BE2C (cell line): ENCODE measurements around the gene FMNL2. TPM values are rescaled to one million over a fixed set of nuclear protein-coding genes. Genes with fewer than 3 reads are reported as not detected.
A peak's percentile ranks its signal among the peaks of the same experiment; 100 is the strongest.

Experiments used
- DNase-seq: peaks from one replicate; pipeline ENCODE4 v3.0.0-alpha.2; 2020
- H3K27me3 ChIP-seq: fragments of 250-450 bp; sonication (Bioruptor Pico); 2 replicates; pipeline ENCODE4 v1.5.1; 2020; ENCODE audit warnings: mild to moderate bottlenecking
- H3K36me3 ChIP-seq: fragments of 250-450 bp; sonication (Bioruptor Pico); 2 replicates; pipeline ENCODE4 v1.5.1; 2020; ENCODE audit warnings: mild to moderate bottlenecking
- H3K4me1 ChIP-seq: fragments of 250-450 bp; sonication (Bioruptor Pico); 2 replicates; pipeline ENCODE4 v1.5.1; 2020
- H3K4me3 ChIP-seq: 2 replicates; pipeline ENCODE4 v1.5.1; 2011; ENCODE audit warnings: low read depth, low read length
- H3K9me3 ChIP-seq: fragments of 250-450 bp; sonication (Bioruptor Pico); 2 replicates; pipeline ENCODE4 v1.5.1; 2020
- CTCF ChIP-seq: IDR thresholded peaks from 2 replicates; pipeline ENCODE4 v1.5.1; 2012; ENCODE audit warnings: mild to moderate bottlenecking, low read depth, low read length
- polyA plus RNA-seq: library from polyadenylated mRNA; unstranded; fragments of >200 nt; gene quantifications from one replicate; pipeline ENCODE4 v1.2.1, GENCODE V29; 2012; ENCODE audit warnings: low read depth, missing spikeins; ENCODE audit not compliant: insufficient read length, insufficient read depth

The FMNL2 gene
- 2.9 TPM for polyA plus RNA-seq

GRCh38 chr2:152335016-152335725 lies at the start of gene FMNL2:
FMNL2 (plus strand) TSS chr2:152335174.
- no peak for TF ChIP-seq CTCF
- H3K27me3 ChIP-seq: no peaks in the 10 kb centered on the region
- H3K36me3 ChIP-seq: no peaks in the 10 kb centered on the region
- H3K9me3 ChIP-seq: no peaks in the 10 kb centered on the region
- peak; percentile 80 for DNase-seq
- H3K4me3 ChIP-seq: peak within 1 kb of the TSS; percentile 65
- H3K4me1 ChIP-seq: no peaks in the 10 kb centered on the region

DNA sequence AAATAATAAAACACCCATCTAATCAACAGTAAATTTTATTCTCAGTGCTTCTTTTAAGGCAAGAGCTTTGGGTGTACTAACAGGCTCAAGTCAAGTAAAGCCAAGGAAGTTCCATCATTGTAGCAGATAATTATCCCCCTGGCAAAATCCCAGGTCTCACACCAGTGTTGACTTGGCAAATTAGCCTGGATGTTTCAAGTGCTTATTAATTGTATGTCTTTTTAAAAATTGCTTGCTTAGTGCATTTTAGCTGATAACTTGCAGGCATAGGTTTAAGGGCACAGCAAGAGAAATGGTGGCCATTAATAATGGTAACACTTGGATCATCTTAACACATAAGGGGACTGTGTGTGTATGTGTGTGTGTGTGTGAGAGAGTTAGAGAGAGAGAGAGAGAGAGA lies 42.0 kb upstream of the FMNL2 start:
- DNase-seq: no peak
- H3K4me1 ChIP-seq: no peaks in the 10 kb centered on the region
- no peaks in the 10 kb centered on the region for H3K36me3 ChIP-seq
- TF ChIP-seq CTCF: no peak
- no peaks in the 10 kb centered on the region for H3K27me3 ChIP-seq
- no peaks in the 10 kb centered on the region for H3K9me3 ChIP-seq
- no peak overlapping the region for H3K4me3 ChIP-seq

DNA sequence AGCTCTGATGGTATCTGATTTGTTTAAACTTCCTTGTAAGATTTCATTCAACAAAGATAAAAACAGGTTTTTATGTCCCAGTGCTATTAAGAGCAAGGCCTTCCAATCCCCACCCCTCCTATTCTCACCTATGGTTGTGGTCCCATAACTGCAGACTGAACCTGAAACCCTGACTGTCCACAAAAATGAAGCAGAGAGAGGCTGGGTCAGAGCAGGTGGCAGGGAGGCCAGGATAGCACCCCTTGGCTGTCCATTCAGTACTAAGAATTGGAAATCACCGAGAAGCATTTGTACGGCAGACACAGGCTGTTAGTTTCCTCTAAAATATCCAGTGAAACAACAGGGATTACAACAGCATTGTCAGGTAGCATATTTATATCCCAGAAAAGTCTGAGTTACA lies 37.3 kb upstream of the FMNL2 start:
- Histone ChIP-seq H3K4me1 (no peaks in the 10 kb centered on the region), H3K36me3 (no peaks in the 10 kb centered on the region), H3K4me3 (no peak overlapping the region), H3K9me3 (no peaks in the 10 kb centered on the region), H3K27me3 (no peaks in the 10 kb centered on the region)
- TF ChIP-seq CTCF: no peak
- no peak for DNase-seq

GRCh38 chr2:152298754-152299153 lies 36.2 kb upstream of the FMNL2 start:
- H3K9me3 ChIP-seq: no peaks in the 10 kb centered on the region
- no peaks in the 10 kb centered on the region for H3K36me3 ChIP-seq
- no peaks in the 10 kb centered on the region for H3K27me3 ChIP-seq
- H3K4me1 ChIP-seq: no peaks in the 10 kb centered on the region
- TF ChIP-seq CTCF: no peak
- no peak overlapping the region for H3K4me3 ChIP-seq
- no peak for DNase-seq

GRCh38 chr2:152301131-152301530 lies 33.8 kb upstream of the FMNL2 start:
- Histone ChIP-seq H3K36me3 (no peaks in the 10 kb centered on the region), H3K27me3 (no peaks in the 10 kb centered on the region), H3K9me3 (no peaks in the 10 kb centered on the region), H3K4me1 (no peaks in the 10 kb centered on the region), H3K4me3 (no peak overlapping the region)
- no peak for DNase-seq
- no peak for TF ChIP-seq CTCF

GRCh38 chr2:152303951-152304350 lies 31.0 kb upstream of the FMNL2 start:
- Histone ChIP-seq H3K4me3 (no peak overlapping the region), H3K27me3 (no peaks in the 10 kb centered on the region), H3K36me3 (no peaks in the 10 kb centered on the region), H3K4me1 (no peaks in the 10 kb centered on the region), H3K9me3 (no peaks in the 10 kb centered on the region)
- no peak for TF ChIP-seq CTCF
- DNase-seq: no peak
